H9 (cell line): Measurements from ENCODE around the gene MMEL1. TPM values are rescaled to one million over a fixed set of nuclear protein-coding genes. Genes with fewer than 3 reads are reported as not detected.

Source experiments
- DNase-seq: peaks from one replicate; pipeline ENCODE4 v3.0.0-alpha.2; 2017
- H2AFZ ChIP-seq: one replicate; pipeline ENCODE4 v1.6.1; 2013; ENCODE audit warnings: mild to moderate bottlenecking, low read length, control low read depth, moderate library complexity
- H2AK5ac ChIP-seq: 2 replicates; pipeline ENCODE4 v1.6.1; 2013; ENCODE audit warnings: low read length, control low read depth, mixed read lengths; ENCODE audit not compliant: insufficient read length
- H2BK120ac ChIP-seq: one replicate; pipeline ENCODE4 v1.6.1; 2013; ENCODE audit warnings: low read depth, mild to moderate bottlenecking, low read length, control low read depth, inconsistent platforms; ENCODE audit not compliant: poor library complexity, severe bottlenecking
- H2BK12ac ChIP-seq: 2 replicates; pipeline ENCODE4 v1.6.1; 2013; ENCODE audit warnings: low read length, control low read depth, mixed read lengths, low read depth; ENCODE audit not compliant: insufficient read length
- H2BK15ac ChIP-seq: 2 replicates; pipeline ENCODE4 v1.6.1; 2013; ENCODE audit warnings: low read depth, low read length, control low read depth
- H2BK20ac ChIP-seq: one replicate; pipeline ENCODE4 v1.6.1; 2013; ENCODE audit warnings: low read depth, mild to moderate bottlenecking, low read length, control low read depth, inconsistent platforms; ENCODE audit not compliant: poor library complexity, severe bottlenecking
- H2BK5ac ChIP-seq: 2 replicates; pipeline ENCODE4 v1.6.1; 2013; ENCODE audit warnings: low read length, control low read depth, mixed read lengths; ENCODE audit not compliant: insufficient read length
- H3K14ac ChIP-seq: 2 replicates; pipeline ENCODE4 v1.6.1; 2013; ENCODE audit warnings: low read length, control low read depth; ENCODE audit not compliant: insufficient read depth
- H3K18ac ChIP-seq: 2 replicates; pipeline ENCODE4 v1.6.1; 2013; ENCODE audit warnings: low read depth, mild to moderate bottlenecking, mixed read lengths, low read length, control low read depth; ENCODE audit not compliant: insufficient read length
- H3K23ac ChIP-seq: 2 replicates; pipeline ENCODE4 v1.6.1; 2013; ENCODE audit warnings: low read length, control low read depth, mixed read lengths, low read depth; ENCODE audit not compliant: insufficient read length
- H3K23me2 ChIP-seq: 2 replicates; pipeline ENCODE4 v1.6.1; 2013; ENCODE audit warnings: low read depth, mild to moderate bottlenecking, mixed read lengths, low read length, control low read depth; ENCODE audit not compliant: insufficient read length, poor library complexity, severe bottlenecking
- H3K27ac ChIP-seq: 2 replicates; pipeline ENCODE4 v1.5.1; 2013; ENCODE audit warnings: low read length, control low read depth, mixed read lengths, low read depth; ENCODE audit not compliant: insufficient read length
- H3K27me3 ChIP-seq: 2 replicates; pipeline ENCODE4 v1.6.1; 2013; ENCODE audit warnings: low read length, control low read depth, inconsistent platforms; ENCODE audit not compliant: insufficient read depth
- H3K4ac ChIP-seq: 2 replicates; pipeline ENCODE4 v1.6.1; 2013; ENCODE audit warnings: low read depth, mild to moderate bottlenecking, control low read depth, inconsistent platforms, low read length, moderate library complexity
- H3K4me1 ChIP-seq: 2 replicates; pipeline ENCODE4 v1.6.1; 2013; ENCODE audit warnings: low read length, control low read depth, inconsistent platforms; ENCODE audit not compliant: insufficient read depth
- H3K4me2 ChIP-seq: 2 replicates; pipeline ENCODE4 v1.6.1; 2013; ENCODE audit warnings: low read length, control low read depth, mixed read lengths; ENCODE audit not compliant: insufficient read length, insufficient read depth
- H3K56ac ChIP-seq: 2 replicates; pipeline ENCODE4 v1.6.1; 2013; ENCODE audit warnings: low read depth, mild to moderate bottlenecking, mixed read lengths, low read length, control low read depth; ENCODE audit not compliant: insufficient read length
- H3K79me1 ChIP-seq: 2 replicates; pipeline ENCODE4 v1.6.1; 2013; ENCODE audit warnings: low read depth, mild to moderate bottlenecking, moderate library complexity, low read length, control low read depth, inconsistent platforms; ENCODE audit not compliant: insufficient read depth, poor library complexity, severe bottlenecking
- H3K79me2 ChIP-seq: 2 replicates; pipeline ENCODE4 v1.6.1; 2013; ENCODE audit warnings: low read length, control low read depth, inconsistent platforms; ENCODE audit not compliant: insufficient read depth
- H3K9ac ChIP-seq: 2 replicates; pipeline ENCODE4 v1.6.1; 2013; ENCODE audit warnings: low read length, control low read depth, mixed read lengths; ENCODE audit not compliant: insufficient read length; ENCODE audit errors: extremely low read depth
- H3K9me3 ChIP-seq: one replicate; pipeline ENCODE4 v1.6.1; 2013; ENCODE audit warnings: low read depth, low read length, inconsistent platforms; ENCODE audit not compliant: control insufficient read depth
- H3T11ph ChIP-seq: one replicate; pipeline ENCODE4 v1.6.1; 2013; ENCODE audit warnings: mild to moderate bottlenecking, low read length, control low read depth, inconsistent platforms
- H4K20me1 ChIP-seq: one replicate; pipeline ENCODE4 v1.6.1; 2013; ENCODE audit not compliant: control insufficient read depth, insufficient read length, insufficient read depth
- H4K5ac ChIP-seq: 2 replicates; pipeline ENCODE4 v1.6.1; 2013; ENCODE audit warnings: low read depth, mild to moderate bottlenecking, mixed read lengths, low read length, control low read depth; ENCODE audit not compliant: insufficient read length
- H4K8ac ChIP-seq: replicated peaks from 2 replicates; pipeline ENCODE4 v1.6.1; 2013; ENCODE audit warnings: low read length, control low read depth, mixed read lengths, low read depth; ENCODE audit not compliant: insufficient read length
- H4K91ac ChIP-seq: 2 replicates; pipeline ENCODE4 v1.6.1; 2013; ENCODE audit warnings: low read depth, mild to moderate bottlenecking, moderate library complexity, mixed read lengths, low read length, control low read depth; ENCODE audit not compliant: insufficient read length
- H3K27ac Mint-ChIP-seq, 3 experiments: 2 replicates in 2 of 3; 3 replicates in 1 of 3; pipeline ENCODE4 v1.8.0; 2020 to 2021; ENCODE audit warnings: mixed read lengths in 3 of 3, mild to moderate bottlenecking in 1 of 3, moderate library complexity in 1 of 3
- H3K27me3 Mint-ChIP-seq: 2 replicates; pipeline ENCODE4 v1.8.0; 2021; ENCODE audit warnings: low read depth, mild to moderate bottlenecking, moderate library complexity, mixed read lengths
- H3K36me3 Mint-ChIP-seq, 3 experiments: 2 replicates in 2 of 3; 3 replicates in 1 of 3; pipeline ENCODE4 v1.8.0; 2020 to 2021; ENCODE audit warnings: low read depth in 3 of 3, mixed read lengths in 3 of 3; ENCODE audit not compliant: insufficient read depth in 1 of 3
- H3K4me1 Mint-ChIP-seq, 2 experiments: 2 replicates each; pipeline ENCODE4 v1.8.0; 2020; ENCODE audit warnings: mixed read lengths in 2 of 2
- H3K4me3 Mint-ChIP-seq, 2 experiments: 2 replicates in 1 of 2; 3 replicates in 1 of 2; pipeline ENCODE4 v1.8.0; 2020 to 2021; ENCODE audit warnings: mild to moderate bottlenecking in 2 of 2, mixed read lengths in 2 of 2, moderate library complexity in 1 of 2
- H3K9me3 Mint-ChIP-seq, 2 experiments: 2 replicates in 1 of 2; 3 replicates in 1 of 2; pipeline ENCODE4 v1.8.0; 2020; ENCODE audit warnings: mild to moderate bottlenecking in 2 of 2, mixed read lengths in 2 of 2, moderate library complexity in 1 of 2
- WGBS: extraction: QIAGEN DNeasy Blood & Tissue Kit; methylation state at CpG from one replicate; pipeline ENCODE4 v1.1.7; 2013; ENCODE audit warnings: missing lambda C conversion rate, low lambda C conversion rate, mixed read lengths; ENCODE audit not compliant: insufficient read length; ENCODE audit errors: extremely low coverage; 5-methylcytosine and 5-hydroxymethylcytosine counted together
- total RNA-seq: library from RNA; stranded (reverse); gene quantifications from 2 replicates; pipeline ENCODE4 v1.2.1, GENCODE V29; 2021
- TF ChIP-seq, protein P1 (sequence below): fragments of 200-600 bp; sonication (generic); conservative IDR thresholded peaks from 3 replicates; pipeline ENCODE4 v1.8.0; 2021; ENCODE audit warnings: antibody characterized with exemption, mild to moderate bottlenecking

Gene MMEL1
- total RNA-seq, 1 experiment from 2014 or later, result 0.42 TPM

- Histone ChIP-seq H4K20me1 (no peaks in the 10 kb centered on the region), H3K27ac (no peak overlapping the region), H3K23ac (no peak overlapping the region), H3K4me2 (no peak overlapping the region), H3K4me1 (no peaks in the 10 kb centered on the region), H3K18ac (no peak overlapping the region), H3K56ac (no peak overlapping the region), H3K79me1 (no peaks in the 10 kb centered on the region), H3T11ph (no peak overlapping the region), H3K9me3 (no peaks in the 10 kb centered on the region), H2BK5ac (no peak overlapping the region), H2BK15ac (no peak overlapping the region), H3K9ac (no peak overlapping the region), H2AK5ac (no peak overlapping the region), H2BK120ac (no peak overlapping the region), H3K14ac (no peak overlapping the region), H2BK20ac (no peak overlapping the region), H2BK12ac (no peak overlapping the region), H3K79me2 (no peaks in the 10 kb centered on the region), H4K5ac (no peak overlapping the region), H3K23me2 (no peaks in the 10 kb centered on the region), H4K91ac (no peak overlapping the region), H4K8ac (no peak overlapping the region), H3K4ac (no peak overlapping the region), H2AFZ (no peak overlapping the region), H3K27me3 (no peaks in the 10 kb centered on the region)
- H3K9me3 Mint-ChIP-seq, result no peaks in the 10 kb centered on the region
- H3K27me3 Mint-ChIP-seq, result peaks cover 4% of the 10 kb centered on the region
- H3K36me3 Mint-ChIP-seq, result no peaks in the 10 kb centered on the region
- DNase-seq, result no peak
- peaks cover 0 to 6% of the 10 kb centered on the region in 2 experiments; a peak in 2 of 4 replicates for H3K4me1 Mint-ChIP-seq
- no CpG with 5 or more reads among the region's 16 CpGs for WGBS
- H3K27ac Mint-ChIP-seq, result no peak overlapping the region
- no peak overlapping the region for H3K4me3 Mint-ChIP-seq
- TF ChIP-seq, protein P1, sequence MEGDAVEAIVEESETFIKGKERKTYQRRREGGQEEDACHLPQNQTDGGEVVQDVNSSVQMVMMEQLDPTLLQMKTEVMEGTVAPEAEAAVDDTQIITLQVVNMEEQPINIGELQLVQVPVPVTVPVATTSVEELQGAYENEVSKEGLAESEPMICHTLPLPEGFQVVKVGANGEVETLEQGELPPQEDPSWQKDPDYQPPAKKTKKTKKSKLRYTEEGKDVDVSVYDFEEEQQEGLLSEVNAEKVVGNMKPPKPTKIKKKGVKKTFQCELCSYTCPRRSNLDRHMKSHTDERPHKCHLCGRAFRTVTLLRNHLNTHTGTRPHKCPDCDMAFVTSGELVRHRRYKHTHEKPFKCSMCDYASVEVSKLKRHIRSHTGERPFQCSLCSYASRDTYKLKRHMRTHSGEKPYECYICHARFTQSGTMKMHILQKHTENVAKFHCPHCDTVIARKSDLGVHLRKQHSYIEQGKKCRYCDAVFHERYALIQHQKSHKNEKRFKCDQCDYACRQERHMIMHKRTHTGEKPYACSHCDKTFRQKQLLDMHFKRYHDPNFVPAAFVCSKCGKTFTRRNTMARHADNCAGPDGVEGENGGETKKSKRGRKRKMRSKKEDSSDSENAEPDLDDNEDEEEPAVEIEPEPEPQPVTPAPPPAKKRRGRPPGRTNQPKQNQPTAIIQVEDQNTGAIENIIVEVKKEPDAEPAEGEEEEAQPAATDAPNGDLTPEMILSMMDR, result no peak
Measured at GRCh38 chr1:2567083-2567679, 65.6 kb downstream of the MMEL1 start.
